DOHH2 (cell line): ENCODE measurements around the gene NCOR2.

Experiments
- CTCF ChIP-seq: fragments of 200-600 bp; sonication (generic); IDR thresholded peaks from one replicate; pipeline ENCODE4 v1.5.1; 2014; ENCODE audit warnings: antibody characterized with exemption, mild to moderate bottlenecking, low read depth, low read length; ENCODE audit not compliant: poor library complexity, severe bottlenecking
- EZH2phosphoT487 ChIP-seq: fragments of 200-600 bp; sonication (generic); IDR thresholded peaks from 2 replicates; pipeline ENCODE4 v1.6.1; 2017; ENCODE audit warnings: borderline replicate concordance, mild to moderate bottlenecking, antibody characterized with exemption, low read length, moderate library complexity, mixed read lengths

GRCh38 chr12:124543590-124544310, 23.7 kb downstream of the NCOR2 start:
- TF ChIP-seq EZH2phosphoT487 (no peak), CTCF (no peak)
